ENCODE measurements around the gene PNPLA6. TPM values are rescaled to one million over a fixed set of nuclear protein-coding genes. Genes with fewer than 3 reads are reported as not detected.

Gene PNPLA6
- total and polyA plus RNA-seq, 9 of the 15 experiments (the other 6 are each of a cell fraction or from before 2014, with no cell fraction given): 0.07 to 30.2 (median 8.3) TPM

DNA sequence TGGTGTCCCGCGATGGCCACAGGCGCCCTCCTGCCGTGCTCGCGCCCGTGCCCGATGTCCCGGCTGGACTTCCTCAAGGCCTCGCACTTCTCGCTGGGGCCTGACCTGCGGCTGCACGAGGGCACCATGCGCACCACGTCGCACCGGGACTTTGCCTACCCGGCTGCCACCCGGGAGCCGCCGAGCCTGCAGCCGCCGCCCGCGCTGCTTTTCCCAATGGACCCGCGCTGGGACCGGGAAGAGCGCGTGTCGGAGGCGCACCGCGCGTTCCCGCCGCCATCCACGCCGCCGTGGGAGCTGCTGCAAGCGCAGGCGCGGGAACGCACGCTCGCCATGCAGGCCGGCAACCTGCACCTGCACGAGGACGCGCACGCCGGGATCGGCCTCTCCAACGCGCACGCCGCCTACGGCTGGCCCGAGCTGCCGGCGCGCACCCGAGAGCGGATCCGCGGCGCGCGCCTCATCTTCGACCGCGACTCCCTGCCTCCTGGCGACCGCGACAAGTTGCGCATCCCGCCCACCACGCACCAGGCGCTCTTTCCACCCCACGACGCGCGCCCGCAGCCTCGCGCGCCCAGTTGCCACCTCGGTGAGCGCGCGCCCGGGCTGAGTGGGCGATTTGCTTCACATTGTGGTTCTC lies 34.6 kb upstream of the PNPLA6 start (continued):
- TF ChIP-seq STAT6 (CRISPR knock-in tag; IDR thresholded peaks at IDR 0.05): no peak
- no peak for TF ChIP-seq OTX1 (CRISPR knock-in tag; IDR thresholded peaks at IDR 0.05)
- TF ChIP-seq NR4A1 (CRISPR knock-in tag; IDR thresholded peaks at IDR 0.05): no peak
- TF ChIP-seq NR4A1 (tag; IDR thresholded peaks at IDR 0.05): no peak
- TF ChIP-seq, protein P1, sequence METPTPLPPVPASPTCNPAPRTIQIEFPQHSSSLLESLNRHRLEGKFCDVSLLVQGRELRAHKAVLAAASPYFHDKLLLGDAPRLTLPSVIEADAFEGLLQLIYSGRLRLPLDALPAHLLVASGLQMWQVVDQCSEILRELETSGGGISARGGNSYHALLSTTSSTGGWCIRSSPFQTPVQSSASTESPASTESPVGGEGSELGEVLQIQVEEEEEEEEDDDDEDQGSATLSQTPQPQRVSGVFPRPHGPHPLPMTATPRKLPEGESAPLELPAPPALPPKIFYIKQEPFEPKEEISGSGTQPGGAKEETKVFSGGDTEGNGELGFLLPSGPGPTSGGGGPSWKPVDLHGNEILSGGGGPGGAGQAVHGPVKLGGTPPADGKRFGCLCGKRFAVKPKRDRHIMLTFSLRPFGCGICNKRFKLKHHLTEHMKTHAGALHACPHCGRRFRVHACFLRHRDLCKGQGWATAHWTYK (CRISPR knock-in tag; IDR thresholded peaks at IDR 0.05): no peak
- TF ChIP-seq LEF1 (IDR thresholded peaks at IDR 0.05): no peak
- TF ChIP-seq ZBTB8A (IDR thresholded peaks at IDR 0.05; ENCODE audit: partially characterized antibody): no peak
- no peak for TF ChIP-seq TOE1 (IDR thresholded peaks at IDR 0.05; ENCODE audit: borderline replicate concordance)
- no peak for TF ChIP-seq TOE1 (CRISPR knock-in tag; IDR thresholded peaks at IDR 0.05; ENCODE audit: borderline replicate concordance, low read depth)
- TF ChIP-seq, protein P2, sequence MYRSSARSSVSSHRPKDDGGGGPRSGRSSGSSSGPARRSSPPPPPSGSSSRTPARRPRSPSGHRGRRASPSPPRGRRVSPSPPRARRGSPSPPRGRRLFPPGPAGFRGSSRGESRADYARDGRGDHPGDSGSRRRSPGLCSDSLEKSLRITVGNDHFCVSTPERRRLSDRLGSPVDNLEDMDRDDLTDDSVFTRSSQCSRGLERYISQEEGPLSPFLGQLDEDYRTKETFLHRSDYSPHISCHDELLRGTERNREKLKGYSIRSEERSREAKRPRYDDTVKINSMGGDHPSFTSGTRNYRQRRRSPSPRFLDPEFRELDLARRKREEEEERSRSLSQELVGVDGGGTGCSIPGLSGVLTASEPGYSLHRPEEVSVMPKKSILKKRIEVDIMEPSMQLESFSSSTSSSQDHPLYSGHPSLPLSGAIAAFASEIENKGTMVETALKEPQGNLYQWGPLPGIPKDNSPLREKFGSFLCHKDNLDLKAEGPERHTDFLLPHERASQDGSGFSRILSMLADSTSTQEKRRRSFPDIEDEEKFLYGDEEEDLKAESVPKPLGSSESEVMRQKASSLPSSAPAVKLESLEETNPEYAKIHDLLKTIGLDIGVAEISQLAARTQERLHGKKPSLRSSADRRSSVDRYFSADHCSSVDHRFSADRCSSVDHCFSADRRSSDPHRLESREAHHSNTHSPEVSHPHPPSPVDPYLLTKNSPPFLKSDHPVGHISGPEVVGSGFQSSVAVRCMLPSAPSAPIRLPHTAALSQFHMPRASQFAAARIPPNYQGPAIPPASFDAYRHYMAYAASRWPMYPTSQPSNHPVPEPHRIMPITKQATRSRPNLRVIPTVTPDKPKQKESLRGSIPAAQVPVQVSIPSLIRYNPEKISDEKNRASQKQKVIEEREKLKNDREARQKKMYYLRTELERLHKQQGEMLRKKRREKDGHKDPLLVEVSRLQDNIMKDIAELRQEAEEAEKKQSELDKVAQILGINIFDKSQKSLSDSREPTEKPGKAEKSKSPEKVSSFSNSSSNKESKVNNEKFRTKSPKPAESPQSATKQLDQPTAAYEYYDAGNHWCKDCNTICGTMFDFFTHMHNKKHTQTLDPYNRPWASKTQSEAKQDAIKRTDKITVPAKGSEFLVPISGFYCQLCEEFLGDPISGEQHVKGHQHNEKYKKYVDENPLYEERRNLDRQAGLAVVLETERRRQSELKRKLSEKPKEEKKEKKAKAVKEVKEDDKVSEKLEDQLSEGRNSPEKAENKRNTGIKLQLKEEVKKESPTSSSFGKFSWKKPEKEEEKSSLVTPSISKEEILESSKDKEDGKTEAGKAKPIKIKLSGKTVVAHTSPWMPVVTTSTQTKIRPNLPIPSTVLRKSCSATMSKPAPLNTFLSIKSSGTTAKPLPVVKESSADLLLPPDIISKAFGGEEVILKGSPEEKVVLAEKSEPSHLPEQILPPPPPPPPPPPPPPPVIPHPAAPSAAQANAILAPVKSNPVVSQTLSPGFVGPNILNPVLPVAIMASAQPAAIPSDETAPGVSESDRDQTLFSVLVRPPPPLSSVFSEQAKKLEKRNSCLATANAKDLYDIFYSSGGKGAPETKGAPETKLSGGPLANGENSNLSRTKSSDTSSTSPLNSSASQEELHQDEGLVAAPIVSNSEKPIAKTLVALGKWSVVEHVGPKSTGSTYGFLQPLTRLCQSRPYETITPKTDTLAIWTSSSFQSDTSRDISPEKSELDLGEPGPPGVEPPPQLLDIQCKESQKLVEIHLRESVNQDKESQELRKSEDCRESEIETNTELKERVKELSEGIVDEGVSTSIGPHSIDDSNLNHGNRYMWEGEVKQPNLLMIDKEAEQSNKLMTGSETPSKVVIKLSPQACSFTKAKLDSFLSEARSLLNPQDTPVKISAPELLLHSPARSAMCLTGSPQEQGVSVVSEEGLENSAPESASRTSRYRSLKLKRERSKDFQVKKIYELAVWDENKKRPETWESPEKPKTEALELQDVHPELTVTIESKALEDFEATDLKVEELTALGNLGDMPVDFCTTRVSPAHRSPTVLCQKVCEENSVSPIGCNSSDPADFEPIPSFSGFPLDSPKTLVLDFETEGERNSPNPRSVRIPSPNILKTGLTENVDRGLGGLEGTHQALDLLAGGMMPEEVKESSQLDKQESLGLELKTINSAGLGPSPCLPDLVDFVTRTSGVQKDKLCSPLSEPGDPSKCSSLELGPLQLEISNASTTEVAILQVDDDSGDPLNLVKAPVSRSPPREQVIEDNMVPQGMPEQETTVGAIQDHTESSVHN (IDR thresholded peaks at IDR 0.05; ENCODE audit: borderline replicate concordance in 1 of 2, low read depth in 1 of 2): no peak
- TF ChIP-seq TEAD4 (IDR thresholded peaks at IDR 0.05; ENCODE audit: low read length): no peak
- no peak for TF ChIP-seq TEAD4 (CRISPR knock-in tag; IDR thresholded peaks at IDR 0.05; ENCODE audit: borderline replicate concordance)
- no peak for TF ChIP-seq MTA1 (IDR thresholded peaks at IDR 0.05; ENCODE audit: borderline replicate concordance)
- no peak for TF ChIP-seq HNRNPLL (IDR thresholded peaks at IDR 0.05; ENCODE audit: low read depth, low read length, poor library complexity, severe bottlenecking)
- peak in 1 of 3 experiments; percentile 28 for TF ChIP-seq YY1 (IDR thresholded peaks at IDR 0.05; ENCODE audit: borderline replicate concordance in 1 of 3, control insufficient read depth in 1 of 3, extremely low read depth in 1 of 3, insufficient read depth in 3 of 3, insufficient read length in 1 of 3, insufficient replicate concordance in 2 of 3, low read depth in 1 of 3, low read length in 2 of 3)
